Spleen (tissue), 7 donors: ENCODE measurements around the gene EFCAB11.

Source experiments
- POLR2A ChIP-seq, 3 donors: fragments of 450-650 bp; IDR thresholded peaks; one replicate each; pipeline ENCODE4 v1.5.1; 2017; ENCODE audit warnings: antibody characterized with exemption in 3 of 3, mild to moderate bottlenecking in 1 of 3
- POLR2AphosphoS5 ChIP-seq, 3 donors: sonication (generic); formaldehyde crosslinking; IDR thresholded peaks; one replicate each; pipeline ENCODE4 v1.5.1; 2017; ENCODE audit warnings: antibody characterized with exemption in 3 of 3
- TF ChIP-seq, protein P1 (sequence below), 11 experiments: fragments of 200-600 bp in 7 of 11; fragments of 450-650 bp in 4 of 11; sonication (generic) in 4 of 11; IDR thresholded peaks in 8 of 11; conservative IDR thresholded peaks in 3 of 11; 1 replicate in 7 of 11; 2 replicates in 4 of 11; pipeline versions ENCODE4 v1.4.0 to v1.8.0; 2016 to 2021; ENCODE audit warnings: antibody characterized with exemption in 11 of 11, inconsistent platforms in 4 of 11, mild to moderate bottlenecking in 1 of 11
- donor health status: DM: no; HTN: no; CAD: no; lungs with moderate emphysema.
- donor health status: DM: no; HTN: no; CAD: no.
- donor health status: DM: no; HTN: no; CAD: no.

DNA sequence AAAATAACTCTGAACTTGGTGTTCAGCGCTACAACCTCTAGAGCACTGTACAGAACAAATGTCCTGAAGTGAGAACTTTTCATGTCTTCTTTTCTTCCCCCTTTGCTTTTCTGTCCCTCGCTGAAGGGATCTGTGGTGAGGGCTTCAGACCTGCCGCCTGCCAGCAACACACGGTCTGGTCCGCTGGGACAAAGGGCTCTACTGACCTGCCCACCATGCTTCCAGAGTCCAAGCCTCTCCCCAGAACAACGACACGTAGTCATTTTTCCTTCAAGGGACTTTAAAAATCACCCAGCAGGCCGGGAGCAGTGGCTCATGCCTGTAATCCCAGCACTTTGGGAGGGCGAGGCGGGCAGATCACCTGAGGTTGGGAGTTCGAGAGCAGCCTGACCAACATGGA is 140.4 kb downstream of the EFCAB11 start:
- TF ChIP-seq, protein P1, sequence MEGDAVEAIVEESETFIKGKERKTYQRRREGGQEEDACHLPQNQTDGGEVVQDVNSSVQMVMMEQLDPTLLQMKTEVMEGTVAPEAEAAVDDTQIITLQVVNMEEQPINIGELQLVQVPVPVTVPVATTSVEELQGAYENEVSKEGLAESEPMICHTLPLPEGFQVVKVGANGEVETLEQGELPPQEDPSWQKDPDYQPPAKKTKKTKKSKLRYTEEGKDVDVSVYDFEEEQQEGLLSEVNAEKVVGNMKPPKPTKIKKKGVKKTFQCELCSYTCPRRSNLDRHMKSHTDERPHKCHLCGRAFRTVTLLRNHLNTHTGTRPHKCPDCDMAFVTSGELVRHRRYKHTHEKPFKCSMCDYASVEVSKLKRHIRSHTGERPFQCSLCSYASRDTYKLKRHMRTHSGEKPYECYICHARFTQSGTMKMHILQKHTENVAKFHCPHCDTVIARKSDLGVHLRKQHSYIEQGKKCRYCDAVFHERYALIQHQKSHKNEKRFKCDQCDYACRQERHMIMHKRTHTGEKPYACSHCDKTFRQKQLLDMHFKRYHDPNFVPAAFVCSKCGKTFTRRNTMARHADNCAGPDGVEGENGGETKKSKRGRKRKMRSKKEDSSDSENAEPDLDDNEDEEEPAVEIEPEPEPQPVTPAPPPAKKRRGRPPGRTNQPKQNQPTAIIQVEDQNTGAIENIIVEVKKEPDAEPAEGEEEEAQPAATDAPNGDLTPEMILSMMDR (IDR thresholded peaks at IDR 0.05 in 8 of 11, conservative IDR thresholded peaks at IDR 0.05 in 3 of 11): no peak
- TF ChIP-seq POLR2A (IDR thresholded peaks at IDR 0.05): no peak
- no peak for TF ChIP-seq POLR2AphosphoS5 (IDR thresholded peaks at IDR 0.05)
